GM23338 (cell line): ENCODE measurements around the gene CCDC38.

ENCODE experiments used
- CREB1 ChIP-seq: fragments of 250-450 bp; sonication (Bioruptor Pico); IDR thresholded peaks from 2 replicates; pipeline ENCODE4 v1.5.0; 2020; ENCODE audit warnings: low read depth, mild to moderate bottlenecking, moderate library complexity
- EZH2 ChIP-seq: fragments of 200-600 bp; sonication (generic); IDR thresholded peaks from one replicate; pipeline ENCODE4 v1.8.0; 2017; ENCODE audit warnings: antibody characterized with exemption, mild to moderate bottlenecking, low read depth; ENCODE audit not compliant: unreplicated experiment
- EZH2phosphoT487 ChIP-seq: fragments of 200-600 bp; sonication (generic); IDR thresholded peaks from one replicate; pipeline ENCODE4 v1.8.1; 2018; ENCODE audit warnings: antibody characterized with exemption; ENCODE audit not compliant: unreplicated experiment
- JUNB ChIP-seq: IDR thresholded peaks from one replicate; pipeline ENCODE4 v1.6.1; 2016; ENCODE audit warnings: antibody characterized with exemption; ENCODE audit not compliant: unreplicated experiment
- NANOG ChIP-seq: IDR thresholded peaks from 2 replicates; pipeline ENCODE4 v1.6.1; 2016; ENCODE audit warnings: antibody characterized with exemption, borderline replicate concordance
- POLR2AphosphoS5 ChIP-seq: IDR thresholded peaks from 2 replicates; pipeline ENCODE4 v1.6.1; 2016; ENCODE audit warnings: antibody characterized with exemption, low read depth
- STAT1 ChIP-seq: IDR thresholded peaks from one replicate; pipeline ENCODE4 v1.6.1; 2016; ENCODE audit warnings: antibody characterized with exemption; ENCODE audit not compliant: unreplicated experiment
- ZNF114 ChIP-seq: fragments of 250-450 bp; sonication (Bioruptor Pico); IDR thresholded peaks from 2 replicates; pipeline ENCODE4 v1.5.0; 2020; ENCODE audit warnings: mild to moderate bottlenecking, moderate library complexity
- ZNF331 ChIP-seq: fragments of 250-450 bp; sonication (Bioruptor Pico); IDR thresholded peaks from 2 replicates; pipeline ENCODE4 v1.5.0; 2020; ENCODE audit warnings: low read depth, mild to moderate bottlenecking, moderate library complexity
- TF ChIP-seq, protein P1 (sequence below), 2 experiments: fragments of 200-600 bp in 1 of 2; sonication (generic) in 1 of 2; conservative IDR thresholded peaks; 2 replicates each; pipeline versions ENCODE4 v1.5.1 to v1.6.1; 2016 to 2017; ENCODE audit warnings: antibody characterized with exemption in 2 of 2, low read depth in 2 of 2, mild to moderate bottlenecking in 2 of 2, moderate library complexity in 1 of 2
- TF ChIP-seq, protein P2 (sequence below): IDR thresholded peaks from 2 replicates; pipeline ENCODE4 v1.6.1; 2016; ENCODE audit warnings: antibody characterized with exemption
- TF ChIP-seq, protein P3 (sequence below): IDR thresholded peaks from one replicate; pipeline ENCODE4 v1.6.1; 2018; ENCODE audit warnings: antibody characterized with exemption; ENCODE audit not compliant: unreplicated experiment
- TF ChIP-seq, protein P4 (sequence below): fragments of 250-450 bp; sonication (Bioruptor Pico); IDR thresholded peaks from 2 replicates; pipeline ENCODE4 v1.5.0; 2020; ENCODE audit warnings: mild to moderate bottlenecking, moderate library complexity

DNA sequence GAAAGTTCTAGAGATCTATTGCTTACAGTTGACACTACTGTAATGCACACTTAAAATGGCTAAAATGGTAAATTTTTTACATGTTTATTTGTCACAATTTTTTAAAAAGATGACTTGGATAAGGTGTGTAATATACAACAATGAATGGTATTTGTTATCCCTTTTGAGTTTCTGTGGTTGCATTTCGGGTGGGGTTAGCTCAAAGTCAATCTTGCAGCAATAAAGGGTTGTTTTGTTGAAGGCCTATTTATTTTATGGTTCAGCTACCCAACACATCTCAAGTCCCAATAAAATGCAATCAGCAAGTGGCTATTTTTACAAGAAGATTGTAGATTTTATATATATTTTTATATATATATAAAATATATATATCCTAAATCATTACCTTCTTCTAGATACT, 61.5 kb downstream of the CCDC38 start:
- TF ChIP-seq, protein P1, sequence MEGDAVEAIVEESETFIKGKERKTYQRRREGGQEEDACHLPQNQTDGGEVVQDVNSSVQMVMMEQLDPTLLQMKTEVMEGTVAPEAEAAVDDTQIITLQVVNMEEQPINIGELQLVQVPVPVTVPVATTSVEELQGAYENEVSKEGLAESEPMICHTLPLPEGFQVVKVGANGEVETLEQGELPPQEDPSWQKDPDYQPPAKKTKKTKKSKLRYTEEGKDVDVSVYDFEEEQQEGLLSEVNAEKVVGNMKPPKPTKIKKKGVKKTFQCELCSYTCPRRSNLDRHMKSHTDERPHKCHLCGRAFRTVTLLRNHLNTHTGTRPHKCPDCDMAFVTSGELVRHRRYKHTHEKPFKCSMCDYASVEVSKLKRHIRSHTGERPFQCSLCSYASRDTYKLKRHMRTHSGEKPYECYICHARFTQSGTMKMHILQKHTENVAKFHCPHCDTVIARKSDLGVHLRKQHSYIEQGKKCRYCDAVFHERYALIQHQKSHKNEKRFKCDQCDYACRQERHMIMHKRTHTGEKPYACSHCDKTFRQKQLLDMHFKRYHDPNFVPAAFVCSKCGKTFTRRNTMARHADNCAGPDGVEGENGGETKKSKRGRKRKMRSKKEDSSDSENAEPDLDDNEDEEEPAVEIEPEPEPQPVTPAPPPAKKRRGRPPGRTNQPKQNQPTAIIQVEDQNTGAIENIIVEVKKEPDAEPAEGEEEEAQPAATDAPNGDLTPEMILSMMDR (conservative IDR thresholded peaks at IDR 0.05; ENCODE audit: low read depth in 2 of 2) = no peak
- TF ChIP-seq POLR2AphosphoS5 (no peak), JUNB (no peak), EZH2phosphoT487 (no peak), EZH2 (no peak), CREB1 (CRISPR knock-in tag) (no peak), ZNF331 (CRISPR knock-in tag) (no peak), STAT1 (no peak), ZNF114 (CRISPR knock-in tag) (no peak), NANOG (no peak)
- TF ChIP-seq, protein P2, sequence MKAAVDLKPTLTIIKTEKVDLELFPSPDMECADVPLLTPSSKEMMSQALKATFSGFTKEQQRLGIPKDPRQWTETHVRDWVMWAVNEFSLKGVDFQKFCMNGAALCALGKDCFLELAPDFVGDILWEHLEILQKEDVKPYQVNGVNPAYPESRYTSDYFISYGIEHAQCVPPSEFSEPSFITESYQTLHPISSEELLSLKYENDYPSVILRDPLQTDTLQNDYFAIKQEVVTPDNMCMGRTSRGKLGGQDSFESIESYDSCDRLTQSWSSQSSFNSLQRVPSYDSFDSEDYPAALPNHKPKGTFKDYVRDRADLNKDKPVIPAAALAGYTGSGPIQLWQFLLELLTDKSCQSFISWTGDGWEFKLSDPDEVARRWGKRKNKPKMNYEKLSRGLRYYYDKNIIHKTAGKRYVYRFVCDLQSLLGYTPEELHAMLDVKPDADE = no peak
- TF ChIP-seq, protein P3, sequence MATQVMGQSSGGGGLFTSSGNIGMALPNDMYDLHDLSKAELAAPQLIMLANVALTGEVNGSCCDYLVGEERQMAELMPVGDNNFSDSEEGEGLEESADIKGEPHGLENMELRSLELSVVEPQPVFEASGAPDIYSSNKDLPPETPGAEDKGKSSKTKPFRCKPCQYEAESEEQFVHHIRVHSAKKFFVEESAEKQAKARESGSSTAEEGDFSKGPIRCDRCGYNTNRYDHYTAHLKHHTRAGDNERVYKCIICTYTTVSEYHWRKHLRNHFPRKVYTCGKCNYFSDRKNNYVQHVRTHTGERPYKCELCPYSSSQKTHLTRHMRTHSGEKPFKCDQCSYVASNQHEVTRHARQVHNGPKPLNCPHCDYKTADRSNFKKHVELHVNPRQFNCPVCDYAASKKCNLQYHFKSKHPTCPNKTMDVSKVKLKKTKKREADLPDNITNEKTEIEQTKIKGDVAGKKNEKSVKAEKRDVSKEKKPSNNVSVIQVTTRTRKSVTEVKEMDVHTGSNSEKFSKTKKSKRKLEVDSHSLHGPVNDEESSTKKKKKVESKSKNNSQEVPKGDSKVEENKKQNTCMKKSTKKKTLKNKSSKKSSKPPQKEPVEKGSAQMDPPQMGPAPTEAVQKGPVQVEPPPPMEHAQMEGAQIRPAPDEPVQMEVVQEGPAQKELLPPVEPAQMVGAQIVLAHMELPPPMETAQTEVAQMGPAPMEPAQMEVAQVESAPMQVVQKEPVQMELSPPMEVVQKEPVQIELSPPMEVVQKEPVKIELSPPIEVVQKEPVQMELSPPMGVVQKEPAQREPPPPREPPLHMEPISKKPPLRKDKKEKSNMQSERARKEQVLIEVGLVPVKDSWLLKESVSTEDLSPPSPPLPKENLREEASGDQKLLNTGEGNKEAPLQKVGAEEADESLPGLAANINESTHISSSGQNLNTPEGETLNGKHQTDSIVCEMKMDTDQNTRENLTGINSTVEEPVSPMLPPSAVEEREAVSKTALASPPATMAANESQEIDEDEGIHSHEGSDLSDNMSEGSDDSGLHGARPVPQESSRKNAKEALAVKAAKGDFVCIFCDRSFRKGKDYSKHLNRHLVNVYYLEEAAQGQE = no peak
- TF ChIP-seq, protein P4, sequence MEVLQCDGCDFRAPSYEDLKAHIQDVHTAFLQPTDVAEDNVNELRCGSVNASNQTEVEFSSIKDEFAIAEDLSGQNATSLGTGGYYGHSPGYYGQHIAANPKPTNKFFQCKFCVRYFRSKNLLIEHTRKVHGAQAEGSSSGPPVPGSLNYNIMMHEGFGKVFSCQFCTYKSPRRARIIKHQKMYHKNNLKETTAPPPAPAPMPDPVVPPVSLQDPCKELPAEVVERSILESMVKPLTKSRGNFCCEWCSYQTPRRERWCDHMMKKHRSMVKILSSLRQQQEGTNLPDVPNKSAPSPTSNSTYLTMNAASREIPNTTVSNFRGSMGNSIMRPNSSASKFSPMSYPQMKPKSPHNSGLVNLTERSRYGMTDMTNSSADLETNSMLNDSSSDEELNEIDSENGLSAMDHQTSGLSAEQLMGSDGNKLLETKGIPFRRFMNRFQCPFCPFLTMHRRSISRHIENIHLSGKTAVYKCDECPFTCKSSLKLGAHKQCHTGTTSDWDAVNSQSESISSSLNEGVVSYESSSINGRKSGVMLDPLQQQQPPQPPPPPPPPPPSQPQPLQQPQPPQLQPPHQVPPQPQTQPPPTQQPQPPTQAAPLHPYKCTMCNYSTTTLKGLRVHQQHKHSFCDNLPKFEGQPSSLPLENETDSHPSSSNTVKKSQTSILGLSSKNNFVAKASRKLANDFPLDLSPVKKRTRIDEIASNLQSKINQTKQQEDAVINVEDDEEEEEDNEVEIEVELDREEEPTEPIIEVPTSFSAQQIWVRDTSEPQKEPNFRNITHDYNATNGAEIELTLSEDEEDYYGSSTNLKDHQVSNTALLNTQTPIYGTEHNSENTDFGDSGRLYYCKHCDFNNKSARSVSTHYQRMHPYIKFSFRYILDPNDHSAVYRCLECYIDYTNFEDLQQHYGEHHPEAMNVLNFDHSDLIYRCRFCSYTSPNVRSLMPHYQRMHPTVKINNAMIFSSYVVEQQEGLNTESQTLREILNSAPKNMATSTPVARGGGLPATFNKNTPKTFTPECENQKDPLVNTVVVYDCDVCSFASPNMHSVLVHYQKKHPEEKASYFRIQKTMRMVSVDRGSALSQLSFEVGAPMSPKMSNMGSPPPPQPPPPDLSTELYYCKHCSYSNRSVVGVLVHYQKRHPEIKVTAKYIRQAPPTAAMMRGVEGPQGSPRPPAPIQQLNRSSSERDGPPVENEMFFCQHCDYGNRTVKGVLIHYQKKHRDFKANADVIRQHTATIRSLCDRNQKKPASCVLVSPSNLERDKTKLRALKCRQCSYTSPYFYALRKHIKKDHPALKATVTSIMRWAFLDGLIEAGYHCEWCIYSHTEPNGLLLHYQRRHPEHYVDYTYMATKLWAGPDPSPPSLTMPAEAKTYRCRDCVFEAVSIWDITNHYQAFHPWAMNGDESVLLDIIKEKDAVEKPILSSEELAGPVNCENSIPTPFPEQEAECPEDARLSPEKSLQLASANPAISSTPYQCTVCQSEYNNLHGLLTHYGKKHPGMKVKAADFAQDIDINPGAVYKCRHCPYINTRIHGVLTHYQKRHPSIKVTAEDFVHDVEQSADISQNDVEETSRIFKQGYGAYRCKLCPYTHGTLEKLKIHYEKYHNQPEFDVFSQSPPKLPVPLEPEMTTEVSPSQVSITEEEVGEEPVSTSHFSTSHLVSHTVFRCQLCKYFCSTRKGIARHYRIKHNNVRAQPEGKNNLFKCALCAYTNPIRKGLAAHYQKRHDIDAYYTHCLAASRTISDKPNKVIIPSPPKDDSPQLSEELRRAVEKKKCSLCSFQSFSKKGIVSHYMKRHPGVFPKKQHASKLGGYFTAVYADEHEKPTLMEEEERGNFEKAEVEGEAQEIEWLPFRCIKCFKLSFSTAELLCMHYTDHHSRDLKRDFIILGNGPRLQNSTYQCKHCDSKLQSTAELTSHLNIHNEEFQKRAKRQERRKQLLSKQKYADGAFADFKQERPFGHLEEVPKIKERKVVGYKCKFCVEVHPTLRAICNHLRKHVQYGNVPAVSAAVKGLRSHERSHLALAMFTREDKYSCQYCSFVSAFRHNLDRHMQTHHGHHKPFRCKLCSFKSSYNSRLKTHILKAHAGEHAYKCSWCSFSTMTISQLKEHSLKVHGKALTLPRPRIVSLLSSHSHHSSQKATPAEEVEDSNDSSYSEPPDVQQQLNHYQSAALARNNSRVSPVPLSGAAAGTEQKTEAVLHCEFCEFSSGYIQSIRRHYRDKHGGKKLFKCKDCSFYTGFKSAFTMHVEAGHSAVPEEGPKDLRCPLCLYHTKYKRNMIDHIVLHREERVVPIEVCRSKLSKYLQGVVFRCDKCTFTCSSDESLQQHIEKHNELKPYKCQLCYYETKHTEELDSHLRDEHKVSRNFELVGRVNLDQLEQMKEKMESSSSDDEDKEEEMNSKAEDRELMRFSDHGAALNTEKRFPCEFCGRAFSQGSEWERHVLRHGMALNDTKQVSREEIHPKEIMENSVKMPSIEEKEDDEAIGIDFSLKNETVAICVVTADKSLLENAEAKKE (CRISPR knock-in tag) = no peak
